Stimulated activated CD4-positive, alpha-beta T cell treated with anti-CD3 and anti-CD28 coated beads, Interleukin-4, amount 100 ng/mL, for 4 hours (primary cell): ENCODE results near the gene MGAT3.

Experiments used
- DNase-seq, 2 experiments: peaks; one replicate each; pipeline ENCODE4 v3.0.0-alpha.2; 2020

MGAT3 gene

GRCh38 chr22:39534591-39535356 lies 78.0 kb downstream of the MGAT3 start:
- DNase-seq = peak; percentile 66 to 86

GRCh38 chr22:39535357-39535725 lies 78.5 kb downstream of the MGAT3 start:
- DNase-seq = no peak

GRCh38 chr22:39535831-39536449 lies 79.1 kb downstream of the MGAT3 start:
- DNase-seq = no peak

- DNase-seq = no peak
Observed at GRCh38 chr22:39536711-39537110, 79.9 kb downstream of the MGAT3 start.

GRCh38 chr22:39537975-39538374 lies 81.2 kb downstream of the MGAT3 start:
- no peak for DNase-seq
